ENCODE data around the gene C19orf33.
A peak's percentile ranks its signal among the peaks of the same experiment; 100 is the strongest.
"Not testable (repeated sequence)": the region's sequence is repeated elsewhere in the genome, so short reads cannot be mapped to it uniquely, and the experiment has no call there.

Gene C19orf33

GRCh38 chr19:38303517-38304351 lies at the start of gene C19orf33:
TSS of gene C19orf33 (plus strand) at chr19:38304251. CDS start at chr19:38304262, 11 bp downstream.
- Histone ChIP-seq H3K4me1 (ENCODE audit: control insufficient read depth, insufficient read depth, low read length) (peaks cover 16% of the 10 kb centered on the region), H3K27me3 (ENCODE audit: control insufficient read depth, insufficient read depth, low read length) (no peaks in the 10 kb centered on the region), H3K9me3 (ENCODE audit: control insufficient read depth, insufficient read depth, low read length) (no peaks in the 10 kb centered on the region), H3K36me3 (ENCODE audit: control insufficient read depth, insufficient read depth, low read length) (peaks cover 14% of the 10 kb centered on the region), H3K9ac (ENCODE audit: low read depth, low read length) (peak within 1 kb of the TSS; percentile 19; the same call in 1 of the 2 replicates), H3K27ac (ENCODE audit: low read depth, low read length) (no peak within 1 kb of the TSS), H3K4me3 (ENCODE audit: low read depth, low read length) (peak within 1 kb of the TSS; percentile 57)

DNA sequence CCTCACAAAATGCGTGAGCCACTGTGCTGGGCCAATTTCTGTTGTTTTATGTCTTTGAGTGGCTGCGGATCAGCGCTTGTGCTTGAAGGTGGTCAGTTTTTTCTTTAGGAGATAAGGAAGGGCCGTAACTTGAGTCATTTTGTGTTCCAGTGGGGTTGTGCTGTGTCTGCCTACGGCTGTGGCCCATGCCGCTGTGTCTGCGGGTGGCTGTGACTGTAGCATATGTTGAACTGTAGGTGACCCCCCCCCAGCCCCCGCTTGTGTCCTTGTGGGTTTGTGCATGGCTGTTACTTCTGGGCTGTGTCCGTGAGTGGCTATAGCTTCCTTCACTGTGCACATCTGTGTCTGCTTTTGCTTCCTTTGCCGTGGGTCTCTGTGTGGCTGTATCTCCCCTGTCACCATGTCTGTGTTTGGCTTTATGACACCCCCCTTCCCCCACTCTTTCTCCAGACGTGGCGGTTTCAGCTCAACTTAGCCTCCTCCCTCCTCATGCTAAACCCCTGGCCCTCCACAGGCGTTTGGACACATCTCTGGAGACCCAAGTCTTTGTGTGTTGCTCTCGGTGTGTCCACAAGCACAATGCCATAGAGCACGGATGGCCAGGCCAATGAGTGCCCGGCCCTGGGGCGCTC lies 48.6 kb upstream of the C19orf33 start:
- Histone ChIP-seq H3K9me3 (ENCODE audit: control insufficient read depth, insufficient read depth, low read length) (no peaks in the 10 kb centered on the region), H3K27ac (ENCODE audit: low read depth, low read length) (no peak overlapping the region), H3K27me3 (ENCODE audit: control insufficient read depth, insufficient read depth, low read length) (peaks cover 8% of the 10 kb centered on the region), H3K4me3 (ENCODE audit: low read depth, low read length) (peak overlapping the region; percentile 66), H3K4me1 (ENCODE audit: control insufficient read depth, insufficient read depth, low read length) (peaks cover 29% of the 10 kb centered on the region), H3K36me3 (ENCODE audit: control insufficient read depth, insufficient read depth, low read length) (no peaks in the 10 kb centered on the region), H3K9ac (ENCODE audit: low read depth, low read length) (peak overlapping the region; percentile 23; the same call in 1 of the 2 replicates)

DNA sequence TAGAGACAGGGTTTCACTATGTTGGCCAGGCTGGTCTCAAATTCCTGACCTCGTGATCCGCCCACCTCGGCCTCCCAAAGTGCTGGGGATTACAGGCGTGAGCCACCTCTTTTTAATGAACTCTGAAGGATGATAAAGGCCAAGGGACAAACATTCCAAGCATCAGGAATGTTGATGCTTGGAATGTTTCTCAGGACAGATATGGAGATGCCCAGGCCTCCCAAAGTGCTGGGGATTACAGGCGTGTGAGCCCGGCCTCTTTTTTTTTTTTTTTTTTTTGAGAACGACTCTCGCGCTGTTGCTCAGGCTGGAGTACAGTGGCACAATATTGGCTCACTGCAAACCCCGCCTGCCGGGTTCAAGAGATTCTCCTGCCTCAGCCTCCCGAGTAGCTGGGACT lies 42.1 kb upstream of the C19orf33 start:
- H3K4me1 ChIP-seq (ENCODE audit: control insufficient read depth, insufficient read depth, low read length), result peaks cover 17% of the 10 kb centered on the region
- not testable (repeated sequence) for H3K4me3 ChIP-seq (ENCODE audit: low read depth, low read length); H3K36me3 ChIP-seq (ENCODE audit: control insufficient read depth, insufficient read depth, low read length); H3K9me3 ChIP-seq (ENCODE audit: control insufficient read depth, insufficient read depth, low read length); H3K27me3 ChIP-seq (ENCODE audit: control insufficient read depth, insufficient read depth, low read length); H3K9ac ChIP-seq (ENCODE audit: low read depth, low read length); H3K27ac ChIP-seq (ENCODE audit: low read depth, low read length)

DNA sequence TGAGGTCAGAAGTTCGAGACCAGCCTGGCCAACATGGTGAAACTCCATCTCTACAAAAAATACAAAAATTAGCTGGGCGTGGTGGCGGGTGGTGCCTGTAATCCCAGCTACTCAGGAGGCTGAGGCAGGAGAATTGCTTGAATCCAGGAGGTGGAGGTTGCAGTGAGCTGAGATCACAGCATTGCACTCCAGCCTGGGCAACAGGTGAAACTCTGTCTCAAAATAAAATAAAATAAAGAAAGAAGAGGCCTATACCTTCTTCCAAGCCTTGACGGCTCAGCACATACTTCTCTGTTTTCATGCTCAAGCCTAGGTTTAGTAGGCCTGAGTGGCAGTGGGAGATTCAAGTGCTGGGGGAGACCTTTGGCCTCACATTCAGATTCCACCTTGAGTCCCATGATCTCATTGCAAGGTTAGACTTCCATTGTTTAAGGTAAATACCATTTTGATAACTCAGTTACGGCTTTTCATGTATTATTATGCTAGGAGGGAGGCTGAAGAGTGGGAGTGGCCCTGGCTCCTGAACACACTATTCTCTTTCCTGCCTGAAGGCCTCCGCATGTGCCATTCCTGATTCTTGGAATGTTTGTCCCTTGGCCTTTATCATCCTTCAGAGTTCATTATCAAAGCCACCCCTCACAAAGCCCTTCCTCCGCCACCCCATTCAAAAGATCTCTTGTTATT lies 41.3 kb upstream of the C19orf33 start:
- H3K27ac ChIP-seq (ENCODE audit: low read depth, low read length), result peak overlapping the region; percentile 15

DNA sequence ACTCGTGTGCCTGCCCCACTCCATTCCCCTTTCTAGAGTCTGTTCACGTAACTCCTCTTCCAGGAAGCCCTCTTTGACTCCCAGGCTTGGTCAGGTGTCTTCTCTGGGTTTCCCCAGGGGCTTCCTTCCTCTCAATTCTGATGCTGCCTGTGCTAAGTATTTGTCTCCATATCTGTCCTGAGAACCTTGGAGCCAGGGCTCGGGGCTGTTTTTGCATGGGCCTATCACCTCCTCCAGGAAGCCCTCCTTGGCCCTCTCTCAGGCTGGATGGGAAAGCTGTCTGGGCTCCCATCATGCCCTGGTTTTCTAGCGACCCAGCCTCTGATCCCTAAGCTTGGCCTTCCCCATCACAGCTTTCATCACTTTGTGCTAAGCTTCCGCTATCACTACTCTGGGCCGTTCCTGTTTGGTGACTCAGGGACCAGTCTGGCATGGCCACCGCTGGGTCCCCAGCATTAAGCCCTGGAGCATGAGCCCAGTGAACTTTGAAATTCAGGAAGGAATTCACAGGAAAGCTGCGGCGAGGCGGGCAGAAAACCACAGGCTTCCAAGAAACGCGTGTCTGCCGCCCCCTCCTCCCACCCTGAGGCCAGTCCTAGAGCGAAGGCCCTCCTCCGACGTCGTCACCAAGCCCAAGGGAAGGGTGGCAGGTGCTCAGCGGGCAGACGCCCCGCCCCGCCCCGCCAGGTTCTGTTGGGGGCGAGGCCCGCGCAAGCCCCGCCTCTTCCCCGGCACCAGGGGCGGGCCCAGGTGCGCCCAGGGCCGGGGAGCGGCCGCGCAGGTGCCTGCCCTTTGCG lies 40.2 kb upstream of the C19orf33 start:
- peak overlapping the region; percentile 95 for H3K27ac ChIP-seq (ENCODE audit: low read depth, low read length)
- H3K27me3 ChIP-seq (ENCODE audit: control insufficient read depth, insufficient read depth, low read length), result no peaks in the 10 kb centered on the region
- peak overlapping the region; percentile 92; the same call in 1 of the 2 replicates for H3K9ac ChIP-seq (ENCODE audit: low read depth, low read length)
- no peaks in the 10 kb centered on the region for H3K36me3 ChIP-seq (ENCODE audit: control insufficient read depth, insufficient read depth, low read length)
- peak overlapping the region; percentile 73 for H3K4me3 ChIP-seq (ENCODE audit: low read depth, low read length)
- no peaks in the 10 kb centered on the region for H3K9me3 ChIP-seq (ENCODE audit: control insufficient read depth, insufficient read depth, low read length)
- peaks cover 31% of the 10 kb centered on the region for H3K4me1 ChIP-seq (ENCODE audit: control insufficient read depth, insufficient read depth, low read length)

More for the DNA sequence above, 41.3 kb upstream of the C19orf33 start:
- Histone ChIP-seq H3K36me3 (ENCODE audit: control insufficient read depth, insufficient read depth, low read length) (no peaks in the 10 kb centered on the region), H3K27me3 (ENCODE audit: control insufficient read depth, insufficient read depth, low read length) (no peaks in the 10 kb centered on the region), H3K9ac (ENCODE audit: low read depth, low read length) (no peak overlapping the region), H3K9me3 (ENCODE audit: control insufficient read depth, insufficient read depth, low read length) (no peaks in the 10 kb centered on the region), H3K4me1 (ENCODE audit: control insufficient read depth, insufficient read depth, low read length) (peaks cover 25% of the 10 kb centered on the region), H3K4me3 (ENCODE audit: low read depth, low read length) (no peak overlapping the region)

- H3K27me3 ChIP-seq (ENCODE audit: control insufficient read depth, insufficient read depth, low read length), result no peaks in the 10 kb centered on the region
- peak within 1 kb of the TSS; percentile 95 for H3K27ac ChIP-seq (ENCODE audit: low read depth, low read length)
- peak within 1 kb of the TSS; percentile 73 for H3K4me3 ChIP-seq (ENCODE audit: low read depth, low read length)
- H3K4me1 ChIP-seq (ENCODE audit: control insufficient read depth, insufficient read depth, low read length), result peaks cover 31% of the 10 kb centered on the region
- peak within 1 kb of the TSS; percentile 92 for H3K9ac ChIP-seq (ENCODE audit: low read depth, low read length)
- no peaks in the 10 kb centered on the region for H3K36me3 ChIP-seq (ENCODE audit: control insufficient read depth, insufficient read depth, low read length)
- no peaks in the 10 kb centered on the region for H3K9me3 ChIP-seq (ENCODE audit: control insufficient read depth, insufficient read depth, low read length)
These were observed 39.4 kb upstream of the C19orf33 start, which contains the start of gene SPINT2 for GRCh38 chr19:38264486-38265212. TSS of gene SPINT2 (plus strand) at chr19:38264573. CDS start at chr19:38264893, 320 bp downstream.

DNA sequence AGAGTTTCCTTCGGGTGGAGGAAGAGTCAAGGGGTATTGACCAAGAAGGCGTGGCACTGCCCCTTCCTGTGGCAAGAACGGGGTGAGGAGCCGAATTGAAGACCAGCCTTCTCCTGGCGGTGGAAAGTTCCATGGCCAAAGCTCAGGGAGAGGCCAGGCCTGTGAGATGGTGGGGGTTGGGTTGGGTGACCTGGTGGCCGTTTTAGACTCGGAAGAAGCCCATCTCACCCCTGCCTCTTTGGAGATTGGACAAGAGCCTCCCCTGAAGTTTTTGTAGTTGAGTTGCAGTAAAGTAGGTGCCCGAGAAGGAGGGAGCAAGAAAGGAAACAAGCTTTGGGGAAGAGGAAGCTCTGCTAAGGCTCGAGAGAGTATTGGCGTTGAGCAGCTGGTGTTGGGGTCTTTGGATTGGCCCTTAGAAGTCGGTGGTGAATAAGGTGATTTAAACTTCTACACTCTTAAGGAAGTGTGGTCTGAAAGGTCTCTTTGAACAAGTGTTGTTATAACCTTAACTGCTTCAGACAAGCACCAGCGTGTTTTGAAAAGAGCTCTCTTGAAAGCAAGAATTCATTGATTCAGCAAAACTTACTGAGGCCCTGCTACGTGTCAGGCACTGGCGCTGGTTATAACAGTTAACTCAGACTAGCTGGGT lies 38.7 kb upstream of the C19orf33 start:
- Histone ChIP-seq H3K4me3 (ENCODE audit: low read depth, low read length) (peak overlapping the region; percentile 73), H3K27ac (ENCODE audit: low read depth, low read length) (peak overlapping the region; percentile 95), H3K27me3 (ENCODE audit: control insufficient read depth, insufficient read depth, low read length) (no peaks in the 10 kb centered on the region), H3K9ac (ENCODE audit: low read depth, low read length) (peak overlapping the region; percentile 92), H3K4me1 (ENCODE audit: control insufficient read depth, insufficient read depth, low read length) (peaks cover 31% of the 10 kb centered on the region), H3K36me3 (ENCODE audit: control insufficient read depth, insufficient read depth, low read length) (no peaks in the 10 kb centered on the region), H3K9me3 (ENCODE audit: control insufficient read depth, insufficient read depth, low read length) (no peaks in the 10 kb centered on the region)

- 0 out of 2 replicates have a peak overlapping the region, but pooled peaks have one; percentile 34 for H3K9ac ChIP-seq (ENCODE audit: low read depth, low read length)
These were observed 38.1 kb upstream of the C19orf33 start for GRCh38 chr19:38265921-38266429.

DNA sequence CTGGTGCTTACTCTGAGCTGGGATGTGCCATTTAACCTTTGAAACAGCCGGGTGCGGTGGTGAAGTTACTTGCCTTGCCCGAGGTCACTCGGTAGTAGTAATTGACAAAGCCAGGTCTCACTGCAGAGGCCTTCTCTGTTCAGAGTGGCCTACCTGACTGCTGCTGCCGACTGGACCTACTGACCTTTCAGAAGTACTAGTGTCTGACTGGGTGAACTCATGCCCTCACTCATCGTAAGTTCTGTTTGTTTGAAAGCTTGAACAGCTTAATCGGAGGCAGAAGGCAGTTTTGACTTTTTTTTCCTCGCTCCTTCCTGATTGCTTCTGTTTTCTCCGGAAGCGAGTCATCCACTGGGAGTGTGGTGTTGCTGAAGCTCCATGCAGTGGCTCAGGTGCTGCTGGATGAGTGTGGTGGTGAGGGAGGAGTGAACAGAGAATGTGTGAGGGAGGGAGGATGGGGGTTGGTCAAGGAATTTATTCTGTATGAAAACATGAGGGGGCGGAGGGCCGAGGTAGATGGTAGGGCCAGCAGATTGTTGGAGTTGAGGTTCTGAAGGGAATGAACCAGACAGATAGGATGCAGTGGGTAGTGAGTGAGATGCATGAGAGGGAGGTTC lies 37.0 kb upstream of the C19orf33 start:
- no peaks in the 10 kb centered on the region for H3K36me3 ChIP-seq (ENCODE audit: control insufficient read depth, insufficient read depth, low read length)
- H3K27me3 ChIP-seq (ENCODE audit: control insufficient read depth, insufficient read depth, low read length), result no peaks in the 10 kb centered on the region
- no peaks in the 10 kb centered on the region for H3K9me3 ChIP-seq (ENCODE audit: control insufficient read depth, insufficient read depth, low read length)
- peaks cover 31% of the 10 kb centered on the region for H3K4me1 ChIP-seq (ENCODE audit: control insufficient read depth, insufficient read depth, low read length)
- H3K9ac ChIP-seq (ENCODE audit: low read depth, low read length), result no peak overlapping the region
- peak overlapping the region; percentile 78 for H3K27ac ChIP-seq (ENCODE audit: low read depth, low read length)
- peak overlapping the region; percentile 5 for H3K4me3 ChIP-seq (ENCODE audit: low read depth, low read length)

More at GRCh38 chr19:38265921-38266429, 38.1 kb upstream of the C19orf33 start:
- Histone ChIP-seq H3K27ac (ENCODE audit: low read depth, low read length) (no peak overlapping the region), H3K4me1 (ENCODE audit: control insufficient read depth, insufficient read depth, low read length) (peaks cover 31% of the 10 kb centered on the region), H3K36me3 (ENCODE audit: control insufficient read depth, insufficient read depth, low read length) (no peaks in the 10 kb centered on the region), H3K4me3 (ENCODE audit: low read depth, low read length) (peak overlapping the region; percentile 73), H3K9me3 (ENCODE audit: control insufficient read depth, insufficient read depth, low read length) (no peaks in the 10 kb centered on the region), H3K27me3 (ENCODE audit: control insufficient read depth, insufficient read depth, low read length) (no peaks in the 10 kb centered on the region)

Measured in HUES48 (cell line).